Activated CD8-positive, alpha-beta T cell treated with anti-CD3 and anti-CD28 coated beads, Interleukin-2, amount 10 ng/mL, durations not matched to agents 7 days and 5 days (primary cell): ENCODE results near the gene PPARG. TPM values are rescaled to one million over a fixed set of nuclear protein-coding genes. Genes with fewer than 3 reads are reported as not detected.

Experiments used
- ATAC-seq: fragments of 150-1000 bp; cut with Tn5 transposase; one replicate; pipeline ENCODE4 v1.10.0; 2021; ENCODE audit warnings: moderate library complexity
- CTCF ChIA-PET: fragments of 350-600 bp; sonication (Branson Sonifier 250); formaldehyde crosslinking; loops from one replicate; lab custom pipeline; 2021; ENCODE audit warnings: antibody characterized with exemption; lab: Charles Lee
- POLR2A ChIA-PET: fragments of 350-600 bp; sonication (Branson Sonifier 250); formaldehyde crosslinking; loops from one replicate; lab custom pipeline; 2021; ENCODE audit warnings: antibody characterized with exemption; lab: Charles Lee
- DNase-seq: peaks from one replicate; pipeline ENCODE4 v3.0.0-alpha.2; 2020
- H3K27ac Mint-ChIP-seq: one replicate; pipeline ENCODE4 v1.8.0; 2021; ENCODE audit warnings: mild to moderate bottlenecking, mixed read lengths
- H3K27me3 Mint-ChIP-seq: one replicate; pipeline ENCODE4 v1.8.0; 2021; ENCODE audit warnings: low read depth, mixed read lengths
- H3K36me3 Mint-ChIP-seq: one replicate; pipeline ENCODE4 v1.8.0; 2021; ENCODE audit warnings: low read depth, mixed read lengths
- H3K4me1 Mint-ChIP-seq: one replicate; pipeline ENCODE4 v1.8.0; 2021; ENCODE audit warnings: low read depth, mixed read lengths
- H3K4me3 Mint-ChIP-seq: one replicate; pipeline ENCODE4 v1.8.0; 2021; ENCODE audit warnings: mild to moderate bottlenecking, mixed read lengths
- H3K9me3 Mint-ChIP-seq: one replicate; pipeline ENCODE4 v1.8.0; 2022; ENCODE audit warnings: mixed read lengths; ENCODE audit not compliant: insufficient read depth
- total RNA-seq, 2 experiments: library from RNA; stranded (reverse); gene quantifications; one replicate each; pipeline ENCODE4 v1.2.3, GENCODE V29; 2021

Gene PPARG
- total RNA-seq, 2 experiments from 2014 or later = not detected

- peaks cover 16% of the 10 kb centered on the region for H3K4me1 Mint-ChIP-seq
- no peaks in the 10 kb centered on the region for H3K36me3 Mint-ChIP-seq
- CTCF ChIA-PET = interaction anchor here (1.1 kb wide), 1 partner anchor 20 kb away, joined by 3 read pairs; no protein-coding TSS in a partner anchor
- peaks cover 16% of the 10 kb centered on the region for H3K27me3 Mint-ChIP-seq
- H3K4me3 Mint-ChIP-seq = no peak overlapping the region
- no peak for ATAC-seq
- H3K27ac Mint-ChIP-seq = no peak overlapping the region
- no peak for DNase-seq
- POLR2A ChIA-PET = no interaction called here
- H3K9me3 Mint-ChIP-seq = no peaks in the 10 kb centered on the region
These were observed 50.0 kb downstream of the PPARG start for GRCh38 chr3:12338595-12339546.

GRCh38 chr3:12339701-12340480 lies 51.0 kb downstream of the PPARG start:
- Mint-ChIP-seq H3K36me3 (no peaks in the 10 kb centered on the region), H3K4me1 (peaks cover 16% of the 10 kb centered on the region), H3K9me3 (no peaks in the 10 kb centered on the region), H3K27ac (no peak overlapping the region), H3K27me3 (peaks cover 16% of the 10 kb centered on the region), H3K4me3 (no peak overlapping the region)
- CTCF ChIA-PET = interaction anchor here (0.8 to 1.1 kb wide), 2 partner anchors 13 to 19 kb away, joined by 3 read pairs; no protein-coding TSS in a partner anchor
- no peak for ATAC-seq
- no peak for DNase-seq
- POLR2A ChIA-PET = no interaction called here

GRCh38 chr3:12340506-12340905 lies 51.6 kb downstream of the PPARG start:
- no peak for ATAC-seq
- H3K4me1 Mint-ChIP-seq = peaks cover 14% of the 10 kb centered on the region
- no peak overlapping the region for H3K27ac Mint-ChIP-seq
- ChIA-PET POLR2A (no interaction called here), CTCF (interaction anchor here (0.6 kb wide), 1 partner anchor 10 kb away, joined by 3 read pairs; no protein-coding TSS in a partner anchor)
- no peaks in the 10 kb centered on the region for H3K36me3 Mint-ChIP-seq
- H3K4me3 Mint-ChIP-seq = no peak overlapping the region
- DNase-seq = no peak
- H3K9me3 Mint-ChIP-seq = no peaks in the 10 kb centered on the region
- H3K27me3 Mint-ChIP-seq = peaks cover 16% of the 10 kb centered on the region

- Mint-ChIP-seq H3K27me3 (peaks cover 13% of the 10 kb centered on the region), H3K4me1 (no peaks in the 10 kb centered on the region), H3K9me3 (no peaks in the 10 kb centered on the region), H3K36me3 (no peaks in the 10 kb centered on the region), H3K4me3 (no peak overlapping the region), H3K27ac (no peak overlapping the region)
- ATAC-seq = no peak
- DNase-seq = no peak
- ChIA-PET CTCF (no interaction called here), POLR2A (no interaction called here)
These were observed 53.3 kb downstream of the PPARG start for GRCh38 chr3:12342151-12342550.

- no peak for ATAC-seq
- H3K36me3 Mint-ChIP-seq = no peaks in the 10 kb centered on the region
- no peak overlapping the region for H3K27ac Mint-ChIP-seq
These were observed 54.2 kb downstream of the PPARG start for GRCh38 chr3:12343047-12343501.

GRCh38 chr3:12345141-12345561 lies 56.3 kb downstream of the PPARG start:
- CTCF ChIA-PET = interaction anchor here (1.0 kb wide), 1 partner anchor 210 kb away, joined by 3 read pairs; no protein-coding TSS in a partner anchor
- Mint-ChIP-seq H3K27ac (no peak overlapping the region), H3K27me3 (peaks cover 19% of the 10 kb centered on the region), H3K9me3 (no peaks in the 10 kb centered on the region), H3K4me1 (no peaks in the 10 kb centered on the region), H3K4me3 (no peak overlapping the region), H3K36me3 (no peaks in the 10 kb centered on the region)
- DNase-seq (no peak), ATAC-seq (no peak)
- POLR2A ChIA-PET = no interaction called here

More at GRCh38 chr3:12343047-12343501, 54.2 kb downstream of the PPARG start:
- ChIA-PET CTCF (no interaction called here), POLR2A (no interaction called here)
- H3K4me3 Mint-ChIP-seq = no peak overlapping the region
- no peaks in the 10 kb centered on the region for H3K4me1 Mint-ChIP-seq
- H3K9me3 Mint-ChIP-seq = no peaks in the 10 kb centered on the region
- no peak for DNase-seq
- peaks cover 14% of the 10 kb centered on the region for H3K27me3 Mint-ChIP-seq

- Mint-ChIP-seq H3K36me3 (no peaks in the 10 kb centered on the region), H3K4me1 (no peaks in the 10 kb centered on the region), H3K27ac (no peak overlapping the region), H3K9me3 (no peaks in the 10 kb centered on the region), H3K4me3 (no peak overlapping the region), H3K27me3 (peaks cover 19% of the 10 kb centered on the region)
- ChIA-PET CTCF (interaction anchor here (1.0 kb wide), 1 partner anchor 211 kb away, joined by 3 read pairs; no protein-coding TSS in a partner anchor), POLR2A (no interaction called here)
- ATAC-seq = no peak
- no peak for DNase-seq
These were observed 57.0 kb downstream of the PPARG start for GRCh38 chr3:12345584-12346494.

GRCh38 chr3:12347301-12347700 lies 58.4 kb downstream of the PPARG start:
- no peak overlapping the region for H3K4me3 Mint-ChIP-seq
- no peak overlapping the region for H3K27ac Mint-ChIP-seq
- POLR2A ChIA-PET = no interaction called here
- DNase-seq (no peak), ATAC-seq (no peak)
- no peaks in the 10 kb centered on the region for H3K4me1 Mint-ChIP-seq
- no peaks in the 10 kb centered on the region for H3K36me3 Mint-ChIP-seq
- CTCF ChIA-PET = no interaction called here
- peaks cover 20% of the 10 kb centered on the region for H3K27me3 Mint-ChIP-seq
- H3K9me3 Mint-ChIP-seq = no peaks in the 10 kb centered on the region

- ATAC-seq (no peak), DNase-seq (no peak)
- no peaks in the 10 kb centered on the region for H3K4me1 Mint-ChIP-seq
- H3K4me3 Mint-ChIP-seq = no peak overlapping the region
- no peaks in the 10 kb centered on the region for H3K36me3 Mint-ChIP-seq
- peaks cover 18% of the 10 kb centered on the region for H3K27me3 Mint-ChIP-seq
- H3K27ac Mint-ChIP-seq = no peak overlapping the region
- POLR2A ChIA-PET = no interaction called here
- CTCF ChIA-PET = interaction anchor here (0.7 to 1.1 kb wide), 3 partner anchors 9 to 130 kb away, joined by 3 to 4 read pairs (median 3); no protein-coding TSS in a partner anchor
- no peaks in the 10 kb centered on the region for H3K9me3 Mint-ChIP-seq
These were observed 61.3 kb downstream of the PPARG start for GRCh38 chr3:12349895-12350811.

- CTCF ChIA-PET = interaction anchor here (0.7 to 1.1 kb wide), 3 partner anchors 10 to 129 kb away, joined by 3 to 4 read pairs (median 3); no protein-coding TSS in a partner anchor
- no peaks in the 10 kb centered on the region for H3K4me1 Mint-ChIP-seq
- no peak for DNase-seq
- H3K9me3 Mint-ChIP-seq = no peaks in the 10 kb centered on the region
- H3K27me3 Mint-ChIP-seq = peaks cover 18% of the 10 kb centered on the region
- no peak for ATAC-seq
- POLR2A ChIA-PET = no interaction called here
- H3K27ac Mint-ChIP-seq = no peak overlapping the region
- no peaks in the 10 kb centered on the region for H3K36me3 Mint-ChIP-seq
- H3K4me3 Mint-ChIP-seq = no peak overlapping the region
These were observed 62.3 kb downstream of the PPARG start for GRCh38 chr3:12351145-12351544.
